GM21360 (cell line): ENCODE measurements around the gene ATG2B.

ENCODE experiments used
- ATAC-seq: cut with Tn5 transposase; IDR thresholded peaks from one replicate; pipeline ENCODE4 v1.9.1; 2021; ENCODE audit warnings: mild to moderate bottlenecking, moderate library complexity; ENCODE audit not compliant: unreplicated experiment

The ATG2B gene

GRCh38 chr14:96274122-96274521 lies 89.0 kb downstream of the ATG2B start:
- no peak for ATAC-seq

DNA sequence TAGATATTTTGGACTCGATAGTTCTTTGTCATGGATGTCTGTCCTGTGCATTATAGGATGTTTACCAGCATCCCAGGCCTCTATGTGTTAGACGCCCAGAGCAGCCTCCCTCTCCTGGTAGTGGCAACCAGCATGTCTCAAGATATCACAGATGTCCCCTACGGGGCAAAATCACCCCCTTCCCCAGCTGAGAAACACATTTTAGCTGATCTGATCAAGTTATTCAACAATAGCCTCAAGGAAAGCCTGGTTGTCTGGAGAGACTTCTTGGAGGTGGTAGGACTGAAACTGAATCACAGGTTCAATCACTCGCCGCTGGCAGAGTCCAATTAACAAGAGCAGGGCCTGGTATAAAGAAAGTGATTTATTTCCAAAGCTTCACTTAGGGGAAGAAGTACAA lies 89.5 kb downstream of the ATG2B start:
- ATAC-seq, result no peak

- no peak for ATAC-seq
These were observed 90.2 kb downstream of the ATG2B start for GRCh38 chr14:96272777-96273473.

- ATAC-seq, result no peak
These were observed 91.7 kb downstream of the ATG2B start for GRCh38 chr14:96271421-96271762.

DNA sequence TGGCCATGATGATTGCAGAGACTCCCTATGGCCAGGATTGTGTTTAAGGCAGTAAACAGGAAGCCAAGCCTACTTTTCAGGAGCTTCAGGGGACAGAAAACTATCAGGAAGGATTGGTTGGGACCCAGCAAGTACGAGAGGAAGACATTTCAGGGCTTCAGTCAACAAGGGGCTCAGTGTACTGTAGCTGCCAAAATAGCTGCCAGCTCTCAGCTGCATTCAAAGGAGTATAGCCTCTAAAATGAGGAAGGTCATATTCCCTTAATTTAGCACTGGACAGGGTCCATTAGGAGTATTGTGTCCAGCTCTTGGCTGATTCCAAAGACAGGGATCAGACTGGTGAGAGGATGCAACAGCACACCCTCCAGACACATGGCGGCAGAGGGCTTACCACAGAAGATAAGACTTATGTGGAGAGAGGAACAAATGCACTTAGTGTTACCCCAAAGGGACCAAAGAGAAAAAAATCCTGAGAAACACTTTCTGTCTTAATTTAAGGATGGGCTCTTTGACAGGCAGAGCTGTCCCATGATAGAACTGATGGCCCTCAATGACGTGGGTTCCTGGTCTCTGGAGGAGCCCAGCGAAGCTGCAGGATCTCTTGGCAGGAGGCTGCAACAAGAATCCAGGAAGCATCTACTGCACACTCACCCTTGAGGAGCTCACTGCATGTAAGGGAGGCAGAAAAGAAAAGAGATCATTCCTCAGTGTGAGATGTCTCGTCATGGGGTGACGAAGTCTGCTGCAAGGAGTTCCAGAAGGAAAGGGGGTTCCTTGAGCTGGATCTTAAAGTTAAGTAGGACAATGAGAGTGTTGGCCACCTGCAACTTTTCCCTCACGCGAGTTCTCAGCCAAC lies 92.3 kb downstream of the ATG2B start:
- no peak for ATAC-seq

DNA sequence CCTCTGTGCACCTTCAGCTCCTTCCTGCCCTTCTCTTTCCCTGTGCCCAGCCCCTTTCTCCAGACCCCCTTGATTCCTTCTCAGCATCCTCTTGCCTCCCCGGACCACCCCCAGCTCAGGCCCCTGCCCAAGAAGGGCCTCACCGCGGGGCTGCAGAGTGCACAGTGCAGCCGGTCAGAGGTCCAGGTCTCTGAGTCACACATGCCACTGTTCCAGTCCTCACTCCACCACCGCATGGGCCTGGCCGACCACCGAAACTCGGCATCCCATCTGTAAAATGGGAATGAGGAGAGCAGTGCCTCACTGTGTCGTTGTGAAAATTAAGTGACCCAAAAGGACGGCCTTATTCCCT lies 93.8 kb downstream of the ATG2B start:
- no peak for ATAC-seq

DNA sequence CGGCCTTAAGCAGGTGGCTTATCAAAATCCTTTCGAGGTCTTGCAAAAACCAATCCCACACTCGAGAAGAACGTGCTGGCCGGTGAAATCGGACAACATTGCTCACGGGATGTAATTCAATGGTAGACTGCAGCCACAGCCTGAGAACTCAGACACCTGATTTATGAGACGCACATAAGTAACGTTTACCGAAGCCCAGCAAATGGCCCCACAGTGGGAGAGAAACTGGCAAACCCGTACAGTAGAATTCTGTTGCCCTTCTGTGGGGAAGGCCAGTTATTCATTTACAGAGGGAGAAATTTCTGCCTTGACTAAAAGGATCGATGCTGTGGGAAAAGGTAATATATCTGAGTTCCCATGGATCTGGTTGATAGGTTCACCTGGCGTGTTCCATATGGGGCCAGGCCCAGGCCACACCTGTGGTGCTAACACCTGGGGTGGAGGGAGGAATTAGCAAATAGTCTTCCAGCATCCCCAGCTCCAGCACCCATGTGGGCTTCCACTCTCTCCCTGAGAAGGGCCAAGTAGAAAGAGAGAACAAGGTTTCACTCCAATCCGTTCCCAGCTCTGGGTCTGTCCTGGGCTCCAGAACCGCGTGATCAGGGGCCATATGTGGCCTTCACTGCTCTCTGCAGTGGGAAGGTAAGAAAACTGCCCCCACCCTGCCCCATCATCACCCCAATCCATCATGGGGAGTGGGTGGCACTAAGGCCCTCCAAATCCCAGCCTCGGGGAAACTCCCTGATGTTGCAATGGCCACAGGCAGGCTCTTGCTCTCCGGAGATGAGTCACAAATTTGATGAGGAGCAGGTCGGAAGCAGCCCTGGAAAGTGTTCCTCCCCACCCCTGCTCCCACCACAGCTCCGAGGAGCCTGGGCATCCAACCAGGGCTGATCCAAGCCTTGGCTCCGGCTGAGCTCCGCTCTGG lies 94.4 kb downstream of the ATG2B start:
- ATAC-seq, result no peak

GRCh38 chr14:96267916-96268315 lies 95.2 kb downstream of the ATG2B start:
- no peak for ATAC-seq

GRCh38 chr14:96267336-96267735 lies 95.8 kb downstream of the ATG2B start:
- ATAC-seq, result no peak

GRCh38 chr14:96265383-96266095 lies 97.6 kb downstream of the ATG2B start:
- ATAC-seq, result no peak

- ATAC-seq, result no peak
These were observed 98.3 kb downstream of the ATG2B start for GRCh38 chr14:96264853-96265252.

DNA sequence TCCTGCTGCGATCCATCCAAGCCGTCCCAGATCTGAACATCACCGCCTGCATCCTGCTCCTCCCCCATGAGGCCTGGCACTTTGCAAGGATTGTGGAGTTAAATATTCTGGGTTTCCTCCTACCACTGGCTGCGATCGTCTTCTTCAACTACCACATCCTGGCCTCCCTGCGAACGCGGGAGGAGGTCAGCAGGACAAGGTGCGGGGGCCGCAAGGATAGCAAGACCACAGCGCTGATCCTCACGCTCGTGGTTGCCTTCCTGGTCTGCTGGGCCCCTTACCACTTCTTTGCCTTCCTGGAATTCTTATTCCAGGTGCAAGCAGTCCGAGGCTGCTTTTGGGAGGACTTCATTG lies 99.0 kb downstream of the ATG2B start:
- ATAC-seq, result no peak

GRCh38 chr14:96263347-96264199 lies 99.6 kb downstream of the ATG2B start:
- ATAC-seq, result no peak

- ATAC-seq, result no peak
These were observed 101.1 kb downstream of the ATG2B start for GRCh38 chr14:96261772-96262655.

GRCh38 chr14:96261053-96261452 lies 102.1 kb downstream of the ATG2B start:
- no peak for ATAC-seq

- no peak for ATAC-seq
These were observed 102.8 kb downstream of the ATG2B start for GRCh38 chr14:96260341-96260821.

GRCh38 chr14:96257900-96258299 lies 105.2 kb downstream of the ATG2B start:
- ATAC-seq, result no peak

DNA sequence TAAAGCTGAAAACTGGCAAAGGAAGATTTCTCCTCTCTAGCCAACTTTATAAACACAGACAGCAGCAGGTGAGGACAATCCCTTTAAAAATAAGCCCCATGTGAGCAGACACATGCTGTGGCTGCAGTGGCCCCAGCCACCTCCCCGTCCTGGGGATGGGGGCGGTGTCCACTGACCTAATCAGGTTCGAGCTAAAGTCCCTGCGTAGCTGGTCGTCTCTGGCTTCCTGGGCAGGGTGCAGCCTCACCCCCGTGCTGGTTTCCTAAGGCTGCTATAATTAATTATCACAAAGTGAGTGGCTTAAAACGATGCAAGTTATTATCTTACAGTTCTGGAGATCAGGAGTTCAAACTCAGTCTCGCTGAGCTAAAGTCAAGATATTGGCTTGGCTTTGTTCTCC lies 106.1 kb downstream of the ATG2B start:
- no peak for ATAC-seq

- no peak for ATAC-seq
These were observed 106.7 kb downstream of the ATG2B start for GRCh38 chr14:96256407-96256806.
